DMS 273 (cell line): ENCODE data around the gene FIBIN.

ENCODE experiments used
- DNase-seq: peaks from one replicate; lab custom pipeline; 2025; ENCODE audit not compliant: unreplicated experiment; lab: John Stamatoyannopoulos, UW

The FIBIN gene

DNA sequence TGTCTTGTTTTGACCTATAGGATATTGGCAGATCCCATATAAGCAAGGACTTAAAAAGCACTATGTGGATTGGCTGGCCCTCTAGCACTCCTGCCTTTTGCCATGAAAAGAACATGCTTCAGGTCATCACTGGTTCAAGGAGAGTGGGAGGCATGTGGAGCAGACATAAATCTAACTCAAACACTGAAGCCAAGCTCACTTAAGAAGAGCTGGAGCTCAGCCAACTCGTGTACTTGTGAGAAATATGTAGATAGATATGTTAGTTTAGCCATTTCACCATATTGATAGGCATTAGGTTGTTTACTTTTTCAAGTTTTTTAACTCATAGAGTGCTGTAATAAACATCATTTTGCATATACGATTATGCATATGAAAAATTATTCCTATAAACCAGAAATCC lies 26.8 kb downstream of the FIBIN start:
- DNase-seq: peak; percentile 47

DNA sequence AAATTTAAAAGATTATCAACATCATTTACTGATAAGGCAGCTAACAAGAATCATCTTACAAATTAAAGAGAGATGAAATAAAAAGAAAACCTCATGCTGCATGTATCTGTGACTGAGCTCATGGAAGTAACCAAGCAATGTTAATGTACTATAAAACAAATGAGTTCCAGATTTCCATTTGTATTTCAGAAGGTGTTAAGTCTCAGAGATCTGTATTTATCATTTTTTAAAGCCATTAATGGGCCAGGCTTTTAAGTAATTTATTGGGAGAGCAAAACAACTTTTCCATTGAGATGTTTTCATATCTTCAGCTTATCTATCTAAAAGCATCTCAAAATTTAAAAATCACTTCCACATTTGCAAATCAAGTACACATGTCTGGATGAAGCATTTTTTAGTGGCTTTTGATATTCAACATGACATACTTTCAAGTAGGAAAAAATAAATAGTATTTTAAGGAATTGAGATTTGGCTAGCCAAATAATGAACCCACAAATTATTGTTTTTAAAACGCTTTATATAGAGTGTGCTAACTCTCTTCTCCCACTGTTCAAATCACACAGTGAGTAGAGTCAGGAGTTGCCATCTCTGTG lies 28.8 kb downstream of the FIBIN start:
- no peak for DNase-seq

DNA sequence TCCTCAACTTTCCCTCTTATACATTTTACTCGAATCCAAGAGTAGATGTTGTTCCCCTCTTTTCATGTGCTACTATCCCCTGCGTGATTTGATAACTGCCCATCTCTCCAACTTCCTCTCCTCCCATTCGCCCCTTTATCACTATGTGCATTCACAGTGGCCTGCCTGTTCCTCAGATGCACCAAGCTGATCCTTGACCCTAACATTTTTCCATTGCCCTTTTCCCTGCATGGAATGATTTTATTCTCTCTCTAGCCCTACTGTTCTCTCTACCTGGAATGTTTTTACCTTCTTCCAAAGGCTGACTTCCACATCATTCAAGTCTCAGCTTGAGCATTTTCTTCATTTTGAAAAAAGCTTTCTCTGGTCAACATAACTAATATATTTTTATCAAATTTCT lies 31.0 kb downstream of the FIBIN start:
- DNase-seq: no peak

DNA sequence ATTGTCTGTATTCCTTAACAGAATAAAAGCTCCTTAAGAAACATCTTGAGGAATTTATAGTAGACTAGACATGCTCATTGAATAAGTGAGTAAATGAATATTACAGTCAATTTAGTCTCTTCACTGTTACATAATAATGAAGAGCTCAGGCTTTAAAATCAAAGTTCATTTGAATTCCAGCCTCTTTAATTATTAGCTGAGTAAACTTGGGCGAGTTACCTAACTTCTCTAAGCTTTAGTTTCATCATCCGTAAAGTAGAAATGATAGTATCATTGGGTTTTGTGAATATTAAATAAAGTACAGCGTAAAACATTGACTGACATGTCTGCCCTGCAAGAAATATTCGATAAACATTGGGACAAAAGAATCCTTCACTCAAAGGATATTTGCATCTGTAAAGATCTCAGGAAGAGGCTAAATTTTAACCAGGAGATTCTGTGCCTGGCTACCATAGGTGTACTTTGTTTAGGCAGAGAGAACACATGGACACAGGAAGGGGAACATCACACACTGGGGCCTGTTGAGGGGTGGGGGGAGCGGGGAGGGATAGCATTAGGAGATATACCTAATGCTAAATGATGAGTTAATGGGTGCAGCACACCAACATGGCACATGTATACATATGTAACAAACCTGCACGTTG lies 31.5 kb downstream of the FIBIN start:
- no peak for DNase-seq

DNA sequence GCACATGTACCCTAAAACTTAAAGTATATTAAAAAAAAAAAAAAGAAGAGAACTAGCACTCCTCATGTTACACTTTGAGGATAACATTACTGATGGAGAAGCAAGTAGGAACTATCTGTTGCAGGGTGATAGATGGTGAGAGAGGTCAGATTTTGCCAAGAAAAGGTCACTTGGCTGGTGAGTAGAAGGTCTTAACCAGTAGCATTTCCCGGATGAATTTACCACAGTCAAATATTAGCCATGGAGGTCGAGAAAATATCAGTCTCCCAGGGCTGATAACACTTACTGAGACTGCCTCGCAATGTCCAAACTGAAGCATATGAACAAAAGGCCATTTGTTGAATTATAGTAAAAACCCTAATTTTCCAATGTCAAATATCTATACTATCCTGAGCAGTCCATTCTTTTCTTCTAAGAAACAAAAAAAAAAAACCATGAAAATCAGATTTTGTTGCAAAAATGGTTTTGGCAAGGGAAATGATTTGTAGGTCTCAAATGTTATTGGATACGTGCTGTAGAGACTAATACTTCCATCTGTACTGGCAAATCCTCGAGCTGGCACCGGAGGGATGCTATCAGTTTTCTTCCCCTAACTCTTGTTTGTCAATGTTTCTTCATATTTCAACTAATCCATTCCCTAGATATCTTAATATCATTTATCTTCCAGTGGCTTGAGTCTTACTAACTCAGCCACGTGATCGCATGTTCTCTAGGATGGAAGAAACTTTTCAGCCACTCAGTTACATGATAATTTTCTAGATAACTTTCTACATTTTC lies 32.2 kb downstream of the FIBIN start:
- no peak for DNase-seq

DNA sequence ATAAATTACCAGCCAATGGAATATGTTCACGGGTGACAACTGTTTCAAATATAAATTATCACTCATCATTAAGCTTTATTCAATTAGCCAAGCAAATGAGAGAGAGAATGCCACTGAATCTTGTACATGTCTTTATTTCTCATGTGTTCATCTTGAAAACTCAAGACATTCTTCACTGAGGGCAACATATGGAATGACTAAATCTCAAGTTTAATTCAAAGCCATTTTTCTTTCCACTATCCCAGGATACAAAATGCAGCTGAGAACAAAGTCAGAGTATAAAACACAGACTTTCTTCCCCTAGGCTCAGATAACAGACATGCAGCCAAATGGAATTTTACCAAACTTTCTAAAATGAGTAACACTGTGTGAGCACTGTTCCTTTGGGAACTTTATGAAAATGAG lies 34.7 kb downstream of the FIBIN start:
- no peak for DNase-seq

DNA sequence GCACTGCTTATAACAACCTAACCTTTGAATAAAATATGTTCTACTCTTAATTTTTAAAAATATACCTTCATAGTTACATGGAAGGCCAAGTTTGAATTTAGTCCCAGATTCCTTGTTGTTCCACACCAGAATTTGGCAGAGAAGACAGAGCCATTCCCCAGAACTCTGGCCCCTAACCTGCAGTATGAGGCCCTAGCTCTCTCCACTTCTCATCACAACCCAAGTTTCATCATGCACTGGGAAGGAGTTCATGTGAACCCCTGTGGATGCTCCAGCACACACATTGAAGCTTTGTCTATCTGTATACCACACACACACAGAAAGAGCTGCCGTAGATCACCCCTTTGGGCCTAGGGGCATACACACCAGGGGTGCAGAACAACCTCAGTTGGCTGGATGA lies 36.1 kb downstream of the FIBIN start:
- DNase-seq: no peak

DNA sequence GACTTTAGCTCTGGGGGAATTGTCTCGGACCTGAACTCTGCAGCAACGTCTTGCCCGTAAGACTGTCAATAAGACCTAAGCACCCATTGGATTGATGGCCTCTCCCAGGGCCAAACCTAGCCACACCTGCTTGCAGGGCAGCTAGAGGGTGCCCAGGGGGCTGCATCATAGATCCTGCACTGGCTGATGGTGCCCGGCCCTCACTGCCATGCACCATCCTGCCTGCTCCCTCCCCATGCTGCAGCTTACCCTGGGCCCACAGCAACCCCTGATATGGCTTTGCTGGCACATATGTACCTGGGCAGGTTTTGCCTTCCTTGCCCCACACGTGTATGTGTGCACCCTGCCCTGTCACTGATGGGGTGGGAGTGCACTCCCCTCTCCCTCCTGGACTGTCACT lies 37.8 kb downstream of the FIBIN start:
- DNase-seq: no peak

DNA sequence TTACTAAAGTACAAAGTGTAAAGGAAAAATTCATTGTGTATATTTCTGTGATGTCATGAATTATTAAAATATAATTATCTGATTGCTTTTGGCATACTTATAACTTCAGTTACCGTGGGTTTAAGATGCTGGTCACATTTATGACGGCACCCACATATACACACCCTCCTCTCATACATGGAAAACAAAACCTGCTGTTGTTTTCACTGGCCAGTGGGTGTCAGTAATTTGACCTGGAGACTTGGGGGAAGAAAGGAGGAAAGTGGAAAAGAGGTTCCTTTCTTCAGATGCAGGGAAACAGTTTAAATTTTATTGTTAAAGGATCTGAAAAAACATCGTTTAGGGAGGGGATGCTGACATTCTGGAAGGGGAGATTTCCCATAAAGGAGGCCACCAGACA lies 46.0 kb downstream of the FIBIN start:
- DNase-seq: peak; percentile 56

DNA sequence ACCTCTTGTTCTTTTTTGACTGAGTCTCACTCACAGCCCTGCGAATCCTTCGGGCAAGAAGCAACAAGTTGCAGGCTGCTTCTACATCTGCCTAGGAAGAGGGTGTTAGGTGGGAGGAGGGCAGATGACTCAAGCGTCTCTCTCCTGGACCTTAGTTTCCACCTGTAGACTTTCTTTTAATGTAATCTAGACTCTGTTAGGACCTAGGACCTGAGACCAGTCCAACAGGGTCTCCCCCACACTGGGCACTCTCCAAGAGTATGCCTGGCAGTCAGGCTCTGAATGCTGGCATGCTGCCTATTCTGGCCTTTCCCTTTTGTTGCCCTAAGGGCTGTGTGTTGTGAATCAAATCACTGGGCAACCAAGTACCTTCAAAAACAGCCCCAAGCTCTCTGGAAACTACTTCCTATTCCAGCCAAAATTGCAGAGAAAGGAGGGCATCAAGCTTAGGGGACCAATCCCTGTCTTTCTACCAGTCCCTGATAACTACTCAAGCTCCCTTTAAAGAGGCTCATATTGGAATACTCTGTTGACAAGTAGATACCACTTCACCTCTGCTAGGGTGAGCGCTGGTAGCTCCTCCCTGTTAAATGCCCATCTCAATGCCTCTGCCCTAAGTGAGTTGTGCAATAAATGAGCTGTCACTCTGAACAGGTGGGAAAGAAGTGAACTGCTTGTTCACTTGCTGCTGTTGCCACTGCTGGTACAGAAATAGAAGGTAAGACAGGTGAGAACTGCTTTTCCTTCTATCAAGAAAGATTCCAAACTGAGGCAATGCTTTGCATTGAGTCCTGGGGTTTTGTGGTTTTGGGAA lies 46.6 kb downstream of the FIBIN start, which contains the start of gene BBOX1:
Gene BBOX1, plus strand, starts transcription at position 514 of the 814 bp plus-strand sequence. CDS start 14,616 bp downstream, outside the sequence.
- peak; percentile 69 for DNase-seq

DNA sequence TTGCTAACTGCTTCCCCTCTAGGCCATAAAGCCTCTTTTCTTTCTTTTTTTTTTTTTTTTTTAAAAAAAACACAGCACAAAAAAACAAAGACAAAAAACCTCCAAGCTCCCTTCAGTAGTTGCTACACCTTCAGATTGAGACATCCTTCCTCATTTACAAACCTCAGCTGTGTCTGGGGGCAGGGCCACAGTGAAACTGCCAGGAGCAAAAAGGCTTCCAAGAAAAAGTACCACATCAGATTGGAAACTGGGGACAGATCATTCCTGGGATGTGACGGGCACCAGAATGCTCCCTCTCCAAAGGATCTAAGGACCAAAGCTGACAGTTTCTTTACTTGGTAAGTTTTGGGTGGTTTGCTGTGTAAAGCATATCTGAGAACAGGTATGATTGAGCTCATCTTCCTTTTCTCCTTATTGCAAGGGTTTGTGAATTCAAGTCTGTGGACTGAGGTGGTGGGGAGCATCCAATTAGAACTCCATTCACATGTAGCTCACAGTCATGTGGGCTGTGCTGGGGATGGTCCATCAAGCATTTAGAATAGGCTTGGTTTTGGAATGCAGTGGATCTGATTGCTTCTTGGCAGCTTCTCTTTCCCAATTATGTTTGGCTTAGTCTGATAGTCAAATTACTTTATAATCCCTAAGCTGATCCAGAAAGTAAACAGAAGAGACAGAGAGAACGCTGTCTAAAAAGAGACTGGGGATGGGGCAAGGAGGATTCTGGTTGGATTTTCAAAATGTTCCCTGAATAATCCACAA lies 47.4 kb downstream of the FIBIN start:
- peak; percentile 14 for DNase-seq
